ENCODE measurements around the gene PLPPR1.

PLPPR1 gene

DNA sequence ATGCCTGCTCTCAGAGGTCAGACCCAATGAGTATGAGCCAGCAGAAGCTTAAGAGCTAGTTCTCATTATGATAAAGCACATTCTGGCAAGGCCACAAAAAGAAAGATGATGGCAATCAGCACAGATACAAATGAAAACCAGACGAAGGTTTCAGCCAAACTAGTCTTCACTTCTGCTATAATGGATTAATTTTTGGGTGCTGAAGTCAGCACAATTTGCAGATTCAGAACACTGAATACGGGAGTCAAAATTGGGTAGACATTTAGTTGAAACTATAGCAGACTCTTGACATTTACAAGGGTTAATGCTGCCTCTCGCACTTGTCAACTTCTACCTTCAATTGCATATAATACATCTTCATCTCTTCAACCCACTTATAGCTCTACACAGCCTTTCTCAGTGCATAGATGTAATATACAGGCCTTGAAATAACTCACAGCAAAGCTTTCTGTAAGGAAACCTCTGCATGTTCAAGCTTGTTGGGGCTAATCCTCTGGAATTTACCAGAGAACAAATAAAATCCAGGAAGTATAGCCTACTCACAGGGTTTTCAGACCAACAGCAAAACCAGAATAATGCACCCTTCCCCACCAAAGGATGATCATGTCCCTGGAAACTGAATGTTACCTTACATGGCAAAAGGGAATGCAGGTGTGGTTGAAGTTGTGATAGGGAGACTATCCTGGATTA is 279.1 kb downstream of the PLPPR1 start:
- Histone ChIP-seq H2AFZ (ENCODE audit: low read length) (no peak overlapping the region), H3K27me3 (replicated peaks; ENCODE audit: insufficient read depth, low read length) (no peaks in the 10 kb centered on the region), H3K9ac (ENCODE audit: low read length) (no peak overlapping the region), H3K79me2 (ENCODE audit: low read length) (no peaks in the 10 kb centered on the region), H3K36me3 (replicated peaks; ENCODE audit: insufficient read depth, low read length) (no peaks in the 10 kb centered on the region), H3K4me2 (ENCODE audit: low read depth, low read length) (no peak overlapping the region), H3K4me1 (ENCODE audit: low read length) (no peaks in the 10 kb centered on the region), H3K9me2 (replicated peaks; ENCODE audit: insufficient read depth, low read length) (no peaks in the 10 kb centered on the region), H3F3A (ENCODE audit: insufficient read depth, low read length) (no peaks in the 10 kb centered on the region), H3K4me3 (ENCODE audit: low read length) (no peak overlapping the region), H3K9me3 (replicated peaks; ENCODE audit: insufficient read depth, low read length) (no peaks in the 10 kb centered on the region), H3K27ac (ENCODE audit: low read length) (no peak overlapping the region), H4K20me1 (ENCODE audit: insufficient read depth, low read length) (no peaks in the 10 kb centered on the region)
- DNase-seq, result no peak
- TF ChIP-seq EZH2phosphoT487 (IDR thresholded peaks at IDR 0.05; ENCODE audit: low read length), result no peak
- TF ChIP-seq, protein P1, sequence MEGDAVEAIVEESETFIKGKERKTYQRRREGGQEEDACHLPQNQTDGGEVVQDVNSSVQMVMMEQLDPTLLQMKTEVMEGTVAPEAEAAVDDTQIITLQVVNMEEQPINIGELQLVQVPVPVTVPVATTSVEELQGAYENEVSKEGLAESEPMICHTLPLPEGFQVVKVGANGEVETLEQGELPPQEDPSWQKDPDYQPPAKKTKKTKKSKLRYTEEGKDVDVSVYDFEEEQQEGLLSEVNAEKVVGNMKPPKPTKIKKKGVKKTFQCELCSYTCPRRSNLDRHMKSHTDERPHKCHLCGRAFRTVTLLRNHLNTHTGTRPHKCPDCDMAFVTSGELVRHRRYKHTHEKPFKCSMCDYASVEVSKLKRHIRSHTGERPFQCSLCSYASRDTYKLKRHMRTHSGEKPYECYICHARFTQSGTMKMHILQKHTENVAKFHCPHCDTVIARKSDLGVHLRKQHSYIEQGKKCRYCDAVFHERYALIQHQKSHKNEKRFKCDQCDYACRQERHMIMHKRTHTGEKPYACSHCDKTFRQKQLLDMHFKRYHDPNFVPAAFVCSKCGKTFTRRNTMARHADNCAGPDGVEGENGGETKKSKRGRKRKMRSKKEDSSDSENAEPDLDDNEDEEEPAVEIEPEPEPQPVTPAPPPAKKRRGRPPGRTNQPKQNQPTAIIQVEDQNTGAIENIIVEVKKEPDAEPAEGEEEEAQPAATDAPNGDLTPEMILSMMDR (IDR thresholded peaks at IDR 0.05; ENCODE audit: low read length), result no peak
- no peak for TF ChIP-seq EZH2 (optimal IDR thresholded peaks at IDR 0.05; ENCODE audit: low read depth, low read length)

DNA sequence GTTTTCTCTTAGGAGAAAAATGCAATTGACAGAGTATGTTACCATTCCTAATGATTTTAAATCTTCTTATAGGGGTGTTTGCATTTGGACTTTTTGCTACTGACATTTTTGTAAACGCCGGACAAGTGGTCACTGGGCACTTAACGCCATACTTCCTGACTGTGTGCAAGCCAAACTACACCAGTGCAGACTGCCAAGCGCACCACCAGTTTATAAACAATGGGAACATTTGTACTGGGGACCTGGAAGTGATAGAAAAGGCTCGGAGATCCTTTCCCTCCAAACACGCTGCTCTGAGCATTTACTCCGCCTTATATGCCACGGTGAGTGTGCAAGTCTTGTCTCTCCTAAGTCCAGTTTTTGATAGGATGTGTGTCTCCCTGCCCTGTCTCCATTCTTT is 280.6 kb downstream of the PLPPR1 start:
- Histone ChIP-seq H3K9ac (ENCODE audit: low read length) (no peak overlapping the region), H4K20me1 (ENCODE audit: insufficient read depth, low read length) (no peaks in the 10 kb centered on the region), H3K27me3 (replicated peaks; ENCODE audit: insufficient read depth, low read length) (no peaks in the 10 kb centered on the region), H3K4me3 (ENCODE audit: low read length) (no peak overlapping the region), H3K4me2 (ENCODE audit: low read depth, low read length) (no peak overlapping the region), H3F3A (ENCODE audit: insufficient read depth, low read length) (no peaks in the 10 kb centered on the region), H3K9me3 (replicated peaks; ENCODE audit: insufficient read depth, low read length) (no peaks in the 10 kb centered on the region), H3K27ac (ENCODE audit: low read length) (no peak overlapping the region), H3K36me3 (replicated peaks; ENCODE audit: insufficient read depth, low read length) (no peaks in the 10 kb centered on the region), H2AFZ (ENCODE audit: low read length) (no peak overlapping the region), H3K79me2 (ENCODE audit: low read length) (no peaks in the 10 kb centered on the region), H3K4me1 (ENCODE audit: low read length) (no peaks in the 10 kb centered on the region), H3K9me2 (replicated peaks; ENCODE audit: insufficient read depth, low read length) (no peaks in the 10 kb centered on the region)
- DNase-seq, result no peak
- no peak for TF ChIP-seq EZH2 (optimal IDR thresholded peaks at IDR 0.05; ENCODE audit: low read depth, low read length)
- TF ChIP-seq, protein P1 (IDR thresholded peaks at IDR 0.05; ENCODE audit: low read length), result no peak
- TF ChIP-seq EZH2phosphoT487 (IDR thresholded peaks at IDR 0.05; ENCODE audit: low read length), result no peak

DNA sequence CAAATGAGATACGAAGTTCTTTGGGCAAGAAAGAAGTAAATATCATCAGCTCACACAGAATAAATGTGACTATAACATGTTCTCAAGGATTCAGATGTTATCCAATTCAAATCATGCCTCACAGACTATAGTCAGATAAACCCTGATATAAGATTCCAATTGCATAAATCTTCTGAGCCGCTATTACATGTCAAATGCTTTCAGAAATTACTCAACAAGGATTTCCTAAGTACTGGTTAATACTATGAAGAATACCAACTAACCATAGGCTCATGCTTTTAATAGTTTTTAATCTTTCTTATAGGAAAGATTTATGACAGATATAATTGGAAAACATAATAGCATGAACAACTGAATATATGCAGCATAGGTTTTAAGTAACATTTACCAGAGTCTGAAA is 282.7 kb downstream of the PLPPR1 start:
- DNase-seq, result no peak
- Histone ChIP-seq H2AFZ (ENCODE audit: low read length) (no peak overlapping the region), H3K27ac (ENCODE audit: low read length) (no peak overlapping the region), H4K20me1 (ENCODE audit: insufficient read depth, low read length) (no peaks in the 10 kb centered on the region), H3K4me1 (ENCODE audit: low read length) (no peaks in the 10 kb centered on the region), H3K27me3 (replicated peaks; ENCODE audit: insufficient read depth, low read length) (no peaks in the 10 kb centered on the region), H3F3A (ENCODE audit: insufficient read depth, low read length) (no peaks in the 10 kb centered on the region), H3K4me3 (ENCODE audit: low read length) (no peak overlapping the region), H3K4me2 (ENCODE audit: low read depth, low read length) (no peak overlapping the region), H3K9me3 (replicated peaks; ENCODE audit: insufficient read depth, low read length) (no peaks in the 10 kb centered on the region), H3K9ac (ENCODE audit: low read length) (no peak overlapping the region), H3K36me3 (replicated peaks; ENCODE audit: insufficient read depth, low read length) (no peaks in the 10 kb centered on the region), H3K79me2 (ENCODE audit: low read length) (no peaks in the 10 kb centered on the region), H3K9me2 (replicated peaks; ENCODE audit: insufficient read depth, low read length) (no peaks in the 10 kb centered on the region)
- no peak for TF ChIP-seq EZH2 (optimal IDR thresholded peaks at IDR 0.05; ENCODE audit: low read depth, low read length)

DNA sequence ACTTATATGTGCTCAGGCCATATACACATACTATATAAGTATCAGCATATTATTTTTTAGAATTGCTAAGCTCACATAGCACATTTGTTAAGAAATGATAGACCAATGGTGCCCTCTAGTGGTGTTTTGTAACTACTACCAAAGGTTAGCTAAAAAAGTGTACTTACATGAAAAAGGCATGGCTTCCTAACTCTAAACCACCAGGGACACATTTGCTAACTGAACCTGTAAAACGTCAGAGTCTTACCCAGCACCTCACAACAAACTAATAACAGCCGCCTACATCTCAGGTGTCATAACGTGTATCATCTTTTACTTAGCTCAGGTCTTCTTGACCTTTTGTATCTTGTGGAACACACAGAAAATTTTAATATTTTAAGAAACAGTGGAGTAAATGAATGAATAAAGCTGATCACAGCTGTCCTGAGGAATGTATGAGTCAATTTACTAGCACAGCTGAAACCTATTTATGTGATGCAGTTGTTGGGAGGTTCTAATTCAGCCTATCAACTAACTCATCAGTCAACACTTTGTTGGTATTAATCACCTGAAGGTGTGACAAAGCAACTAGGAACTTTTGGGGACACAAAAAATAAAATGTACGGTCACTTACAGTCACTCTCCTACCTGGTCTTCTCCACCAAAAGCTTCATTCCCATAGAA is 283.4 kb downstream of the PLPPR1 start:
- Histone ChIP-seq H4K20me1 (ENCODE audit: insufficient read depth, low read length) (no peaks in the 10 kb centered on the region), H3K4me1 (ENCODE audit: low read length) (no peaks in the 10 kb centered on the region), H2AFZ (ENCODE audit: low read length) (no peak overlapping the region), H3K27ac (ENCODE audit: low read length) (no peak overlapping the region), H3F3A (ENCODE audit: insufficient read depth, low read length) (no peaks in the 10 kb centered on the region), H3K9me3 (replicated peaks; ENCODE audit: insufficient read depth, low read length) (no peaks in the 10 kb centered on the region), H3K36me3 (replicated peaks; ENCODE audit: insufficient read depth, low read length) (no peaks in the 10 kb centered on the region), H3K79me2 (ENCODE audit: low read length) (no peaks in the 10 kb centered on the region), H3K4me3 (ENCODE audit: low read length) (no peak overlapping the region), H3K9me2 (replicated peaks; ENCODE audit: insufficient read depth, low read length) (no peaks in the 10 kb centered on the region), H3K27me3 (replicated peaks; ENCODE audit: insufficient read depth, low read length) (no peaks in the 10 kb centered on the region), H3K4me2 (ENCODE audit: low read depth, low read length) (no peak overlapping the region), H3K9ac (ENCODE audit: low read length) (no peak overlapping the region)
- TF ChIP-seq, protein P1 (IDR thresholded peaks at IDR 0.05; ENCODE audit: low read length), result peak; percentile 70
- TF ChIP-seq EZH2phosphoT487 (IDR thresholded peaks at IDR 0.05; ENCODE audit: low read length), result no peak
- DNase-seq, result peak; percentile 83
